GM18868 (cell line): ENCODE measurements around the gene UBE2E2.
A peak's percentile ranks its signal among the peaks of the same experiment; 100 is the strongest.

Experiments
- ATAC-seq: cut with Tn5 transposase; IDR thresholded peaks from one replicate; pipeline ENCODE4 v1.9.1; 2021; ENCODE audit warnings: mild to moderate bottlenecking, moderate library complexity; ENCODE audit not compliant: unreplicated experiment

UBE2E2 gene

DNA sequence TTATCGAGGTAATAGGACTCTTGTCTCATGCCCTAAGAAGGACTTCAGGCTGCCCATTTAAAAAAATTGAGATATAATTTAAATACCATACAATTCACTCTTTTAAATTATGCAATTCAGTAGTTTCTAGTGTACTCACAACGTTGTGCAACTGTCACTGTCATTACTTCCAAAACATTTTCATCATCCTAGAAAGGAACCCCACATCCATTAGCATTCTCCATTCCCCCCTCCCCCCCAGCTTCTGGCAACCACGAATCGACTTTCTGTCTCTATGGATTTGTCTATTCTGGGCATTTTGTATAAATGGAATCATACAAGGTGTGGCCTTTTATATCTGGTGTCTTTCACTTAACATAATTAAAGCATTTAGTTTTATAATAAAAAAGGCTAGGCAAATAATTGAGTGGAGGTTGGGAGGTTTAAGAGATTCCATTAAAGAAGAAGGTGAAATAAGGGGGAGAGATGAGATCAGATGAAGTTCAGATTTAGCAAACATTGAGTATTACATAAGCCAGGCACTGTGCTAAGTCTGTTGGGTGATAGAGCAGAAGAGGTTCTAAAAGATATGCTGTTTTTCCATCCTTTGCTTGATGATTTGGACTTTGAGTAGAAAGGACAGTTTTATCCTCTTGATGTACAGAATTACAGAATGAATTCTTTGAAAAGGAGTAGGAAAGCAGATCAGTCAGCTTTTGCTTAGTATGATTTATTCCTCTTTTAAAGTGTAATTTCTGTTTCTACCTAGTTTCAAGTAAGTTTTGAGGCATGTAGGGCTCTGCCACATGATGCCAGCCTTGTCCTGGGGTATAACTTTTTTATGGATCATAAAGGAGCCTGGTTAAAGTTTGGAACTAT is 36.3 kb downstream of the UBE2E2 start:
- ATAC-seq: no peak

DNA sequence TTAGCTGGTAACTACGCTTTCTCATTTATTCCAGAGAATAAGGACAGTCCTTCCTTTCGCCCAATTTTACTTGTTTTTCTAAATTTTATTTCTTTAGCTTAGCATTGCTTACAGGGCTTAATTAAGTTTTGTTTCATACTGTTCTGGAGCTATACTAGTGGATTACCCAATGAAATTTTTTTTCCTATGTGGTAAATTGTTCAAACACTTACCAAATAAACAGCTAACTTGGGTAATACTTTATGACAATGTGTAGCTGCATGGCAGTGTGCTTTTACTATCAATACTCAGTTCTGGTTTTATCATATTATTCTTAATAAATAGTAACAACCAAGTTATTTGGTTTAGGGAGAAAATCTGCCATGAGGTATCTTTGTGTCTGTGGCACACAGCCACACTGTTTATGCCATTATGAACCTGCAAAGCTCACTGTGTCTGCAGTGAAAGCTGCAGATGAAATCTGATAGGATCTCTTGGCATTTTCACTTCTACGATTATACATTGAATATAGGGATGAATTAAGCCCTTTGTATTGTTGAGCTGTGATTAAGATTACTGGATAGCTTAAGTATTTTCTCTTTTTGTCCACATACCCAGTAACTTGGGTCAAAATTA is 37.2 kb downstream of the UBE2E2 start:
- ATAC-seq: no peak

DNA sequence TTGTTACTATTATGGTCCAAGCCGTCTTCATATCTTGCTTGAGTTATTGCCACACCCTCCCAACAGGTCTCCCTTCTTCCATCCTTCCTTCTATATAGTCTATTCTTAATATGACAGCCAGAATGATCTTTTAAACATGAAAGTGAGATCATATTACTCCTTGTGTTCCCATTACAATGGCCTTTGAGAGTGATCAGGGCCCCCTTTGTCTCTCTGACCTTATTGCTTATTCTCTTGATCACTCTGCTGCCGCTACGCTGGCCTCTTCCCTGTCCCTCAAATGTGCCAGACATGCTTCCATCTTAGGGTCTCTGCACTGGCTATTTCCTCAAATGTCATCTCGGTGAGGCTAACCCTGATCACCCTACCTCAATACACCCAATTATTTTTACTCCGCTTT is 38.1 kb downstream of the UBE2E2 start:
- ATAC-seq: no peak

- ATAC-seq: no peak
Measured at GRCh38 chr3:23242106-23242505, 39.0 kb downstream of the UBE2E2 start.

- no peak for ATAC-seq
Measured at GRCh38 chr3:23244324-23245041, 41.4 kb downstream of the UBE2E2 start.

GRCh38 chr3:23246651-23247050 is 43.5 kb downstream of the UBE2E2 start:
- no peak for ATAC-seq

DNA sequence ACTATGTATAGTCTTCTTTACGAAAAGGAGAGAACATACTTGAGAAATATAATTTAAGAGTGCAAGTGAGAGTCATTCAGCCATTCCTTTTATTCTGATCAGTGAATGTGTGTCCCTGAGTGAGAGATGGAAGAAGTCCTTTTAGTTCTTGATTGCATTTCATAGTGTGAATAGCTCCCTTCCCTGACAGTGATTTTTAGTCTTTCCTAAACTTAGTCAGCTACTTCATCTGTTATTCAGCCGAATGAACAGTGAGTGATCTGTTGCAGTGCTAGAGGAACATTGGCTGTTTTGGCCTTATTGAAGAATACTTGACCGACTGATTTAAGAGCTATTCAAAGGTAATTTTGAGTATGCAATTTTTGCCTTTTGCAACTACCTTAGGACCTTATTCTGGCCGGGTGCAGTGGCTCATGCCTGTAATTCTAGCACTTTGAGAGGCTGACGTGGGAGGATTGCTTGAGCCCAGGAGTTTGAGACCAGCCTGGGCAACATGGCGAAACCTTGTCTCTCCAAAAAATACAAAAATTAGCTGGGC is 45.5 kb downstream of the UBE2E2 start:
- ATAC-seq: no peak

- no peak for ATAC-seq
Measured at GRCh38 chr3:23249961-23250360, 46.8 kb downstream of the UBE2E2 start.

- ATAC-seq: no peak
Measured at GRCh38 chr3:23252122-23252521, 49.0 kb downstream of the UBE2E2 start.

DNA sequence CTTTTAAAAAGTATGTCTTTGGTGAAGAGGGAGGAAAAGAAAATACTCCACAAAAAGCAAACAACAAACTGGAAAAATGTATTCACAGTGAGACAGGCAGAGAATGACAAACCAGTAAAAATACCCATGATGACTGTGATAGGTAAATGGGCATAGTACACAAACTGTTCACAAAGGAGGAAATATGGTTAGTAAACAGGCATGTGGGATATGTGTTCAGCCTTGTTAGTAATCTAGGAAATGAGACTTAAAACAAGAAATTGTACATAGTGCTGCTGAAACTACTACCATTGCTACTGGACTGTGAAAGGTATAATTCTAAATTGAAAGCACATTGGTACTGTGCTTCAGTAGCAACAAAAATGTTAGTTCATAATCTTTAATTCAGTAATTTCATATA is 50.1 kb downstream of the UBE2E2 start:
- peak; percentile 87 for ATAC-seq

DNA sequence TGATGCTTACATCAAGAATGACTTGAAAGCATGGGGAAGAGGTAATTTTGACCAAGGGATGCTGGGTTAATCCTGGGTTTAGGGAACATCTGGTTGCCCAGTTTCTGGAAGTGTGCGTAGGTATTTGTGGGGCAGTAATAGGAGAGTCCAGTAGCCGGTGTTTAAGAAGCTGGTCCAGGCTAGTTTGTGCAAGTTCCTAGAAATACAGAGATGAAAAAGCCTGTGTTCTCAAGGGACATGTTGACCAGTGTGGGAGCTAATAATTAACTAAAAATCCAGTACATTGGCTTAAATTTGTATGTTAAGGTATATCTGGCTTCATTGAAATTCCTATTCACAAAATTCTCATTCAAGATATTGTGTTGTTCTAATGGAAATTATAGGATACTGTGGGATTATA is 51.2 kb downstream of the UBE2E2 start:
- no peak for ATAC-seq

DNA sequence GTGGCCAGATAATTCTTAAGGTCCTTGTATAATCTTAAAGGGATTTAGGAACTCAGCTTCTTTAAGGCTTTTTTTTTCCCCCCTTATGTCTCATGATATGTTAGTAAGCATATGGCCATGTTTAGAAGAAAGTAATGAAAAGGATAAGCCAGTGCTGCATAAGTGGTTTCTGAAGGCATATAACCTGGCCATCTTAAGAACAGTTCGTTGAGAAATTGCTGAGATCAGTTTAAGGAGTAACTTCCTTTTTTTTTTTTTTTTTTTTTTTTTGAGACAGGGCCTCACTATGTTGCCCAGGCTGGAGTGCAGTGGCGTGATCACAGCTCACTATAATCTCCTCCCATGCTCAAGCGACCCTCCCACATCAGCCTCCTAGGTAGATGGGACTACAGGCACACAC is 51.7 kb downstream of the UBE2E2 start:
- no peak for ATAC-seq

DNA sequence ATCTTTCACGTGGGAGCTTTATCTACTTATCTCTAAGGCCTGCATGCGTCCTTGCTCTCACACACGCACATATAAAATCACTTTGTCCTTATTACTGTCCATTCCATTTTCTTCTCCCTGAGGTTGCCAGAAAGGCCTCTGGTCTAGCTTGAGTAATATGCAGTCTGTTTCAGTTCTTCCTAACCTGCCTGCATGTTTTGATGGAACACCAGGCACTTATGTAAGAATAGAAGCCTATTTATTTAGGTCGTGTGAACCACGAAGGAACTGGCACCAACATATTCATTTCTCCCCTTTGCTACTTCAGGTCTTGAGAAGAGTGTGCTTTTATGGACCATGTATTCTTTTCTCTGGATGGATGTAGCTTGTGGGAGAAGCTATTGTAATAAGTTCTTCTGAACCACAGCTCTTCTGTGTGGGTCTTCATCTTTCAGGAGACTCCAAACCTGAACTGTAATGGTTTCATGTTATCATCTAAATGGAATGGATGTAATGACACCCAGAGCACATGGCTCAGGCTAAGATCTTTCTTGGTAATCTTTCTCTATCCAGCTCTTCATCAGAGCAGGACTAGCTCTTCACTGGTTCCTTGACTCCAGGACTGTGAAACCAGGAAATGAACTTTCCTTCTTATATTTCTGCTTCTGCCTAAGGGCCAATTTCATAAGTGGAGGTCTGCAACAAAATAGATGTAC is 53.8 kb downstream of the UBE2E2 start:
- no peak for ATAC-seq

DNA sequence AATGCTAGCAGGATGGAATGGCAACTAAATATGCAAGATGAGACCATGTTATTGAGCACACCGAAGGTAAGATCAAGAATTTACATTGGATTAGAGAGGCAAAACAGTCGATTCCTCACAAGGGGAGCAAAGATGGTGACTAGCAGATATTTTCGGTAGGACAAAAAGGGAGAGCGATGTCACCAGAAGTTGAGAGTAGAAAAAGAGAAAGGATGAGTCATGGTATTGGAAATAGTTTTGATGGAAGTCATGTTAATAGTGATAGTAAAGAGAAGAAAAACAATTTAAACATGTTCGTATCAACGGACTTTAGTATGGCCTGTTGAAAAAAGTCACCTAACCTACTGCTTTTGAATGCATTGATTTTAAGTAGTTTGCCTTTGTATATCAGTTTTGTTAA is 55.0 kb downstream of the UBE2E2 start:
- no peak for ATAC-seq

- no peak for ATAC-seq
Measured at GRCh38 chr3:23259515-23259914, 56.4 kb downstream of the UBE2E2 start.

GRCh38 chr3:23262766-23263165 is 59.6 kb downstream of the UBE2E2 start:
- no peak for ATAC-seq

DNA sequence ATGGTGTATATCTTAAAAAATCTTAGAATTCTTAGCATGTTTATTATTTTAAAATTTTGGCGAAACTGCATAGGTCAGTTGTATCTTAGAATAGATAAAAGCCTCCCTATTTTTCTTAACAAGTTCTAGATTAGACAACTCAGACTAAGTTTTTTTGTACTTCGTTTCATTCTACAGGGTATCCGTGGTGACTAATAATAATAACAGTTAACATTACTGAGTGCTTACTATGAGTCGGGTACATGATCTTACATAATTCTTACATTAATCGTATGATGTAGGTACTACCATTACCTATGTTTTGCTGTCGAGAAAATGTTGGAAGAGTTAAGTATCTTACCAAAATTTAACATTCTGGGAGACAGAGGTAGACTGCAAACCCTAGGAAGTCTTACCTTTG is 60.7 kb downstream of the UBE2E2 start:
- no peak for ATAC-seq

- no peak for ATAC-seq
Measured at GRCh38 chr3:23264413-23264812, 61.3 kb downstream of the UBE2E2 start.

DNA sequence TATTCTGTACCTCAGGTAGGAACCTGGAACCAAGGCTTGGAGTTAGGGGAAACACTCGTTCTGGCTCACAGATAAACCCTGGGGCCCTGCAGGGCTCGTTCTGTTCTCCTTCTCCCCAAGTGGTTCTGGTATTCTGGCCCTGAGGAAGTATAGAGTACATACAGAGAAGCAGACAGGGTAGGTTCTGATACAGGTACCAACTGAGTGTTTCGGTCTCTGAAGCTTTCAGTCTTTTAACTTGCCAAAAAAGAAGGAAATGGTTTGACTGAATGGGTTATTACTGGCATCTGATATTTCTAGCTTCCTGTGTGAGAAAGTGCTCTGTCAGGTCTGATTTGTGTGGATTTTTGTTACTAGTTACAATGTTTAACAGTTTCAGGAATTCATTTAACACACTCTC is 67.3 kb downstream of the UBE2E2 start:
- ATAC-seq: peak; percentile 76

DNA sequence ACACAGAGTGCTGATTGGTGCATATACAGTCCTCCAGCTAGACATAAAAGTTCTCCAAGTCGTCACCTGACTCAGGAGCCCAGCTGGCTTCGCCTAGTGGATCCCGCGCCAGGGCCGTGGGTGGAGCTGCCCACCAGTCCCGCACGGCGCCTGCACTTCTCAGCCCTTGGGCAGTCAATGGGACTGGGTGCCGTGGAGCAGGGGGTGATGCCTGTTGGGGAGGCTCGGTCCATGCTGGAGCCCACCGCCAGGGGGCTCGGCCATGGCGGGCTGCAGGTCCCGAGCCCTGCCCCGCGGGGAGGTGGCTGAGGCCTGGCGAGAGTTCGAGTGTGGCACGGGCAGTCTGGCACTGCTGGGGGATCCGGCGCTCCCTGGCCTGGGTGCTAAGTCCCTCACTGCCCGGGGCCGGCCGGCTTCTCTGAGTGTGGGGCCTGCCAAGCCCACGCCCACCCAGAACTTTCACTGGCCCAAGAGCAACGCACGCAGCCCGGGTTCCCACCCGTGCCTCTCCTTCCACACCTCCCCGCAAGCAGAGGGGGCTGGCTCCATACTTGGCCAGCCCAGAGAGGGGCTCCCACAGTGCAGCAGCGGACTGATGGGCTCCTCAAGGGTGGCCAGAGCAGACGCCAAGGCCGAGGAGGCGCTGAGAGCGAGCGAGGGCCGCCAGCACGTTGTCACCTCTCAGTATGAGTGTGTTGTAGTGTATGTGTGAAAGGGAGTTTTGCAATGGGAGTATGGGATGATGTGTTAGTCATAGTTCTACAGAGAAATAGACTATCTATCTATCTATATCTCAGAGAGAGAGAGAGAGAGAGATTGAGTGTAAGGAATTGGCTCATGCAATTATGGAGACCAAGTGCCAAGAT is 69.0 kb downstream of the UBE2E2 start:
- ATAC-seq: no peak
